Eye (tissue), 1 donor: ENCODE results near the gene RIMKLB.
"Not testable (repeated sequence)": the region's sequence is repeated elsewhere in the genome, so short reads cannot be mapped to it uniquely, and the experiment has no call there.

Experiments used
- DNase-seq: peaks from one replicate; pipeline ENCODE4 v3.0.0-alpha.2; 2015

The RIMKLB gene

GRCh38 chr12:8820676-8821407, 123.1 kb downstream of the RIMKLB start:
- not testable (repeated sequence) for DNase-seq

GRCh38 chr12:8821591-8821990, 123.8 kb downstream of the RIMKLB start:
- no peak for DNase-seq

GRCh38 chr12:8822298-8822697, 124.5 kb downstream of the RIMKLB start, which contains the start of gene A2ML1:
Gene A2ML1, plus strand, starts transcription at chr12:8822621. Its CDS starts 31 bp downstream, at chr12:8822652.
- no peak for DNase-seq

- peak; percentile 21 for DNase-seq
Measured at GRCh38 chr12:8823565-8824300, 125.9 kb downstream of the RIMKLB start.

- DNase-seq = no peak
Measured at GRCh38 chr12:8827551-8828256, 129.9 kb downstream of the RIMKLB start.

GRCh38 chr12:8828257-8829124, 130.7 kb downstream of the RIMKLB start:
- no peak for DNase-seq

GRCh38 chr12:8829125-8829518, 131.3 kb downstream of the RIMKLB start:
- no peak for DNase-seq

GRCh38 chr12:8829621-8830020, 131.8 kb downstream of the RIMKLB start:
- no peak for DNase-seq

GRCh38 chr12:8831116-8831515, 133.3 kb downstream of the RIMKLB start:
- DNase-seq = no peak

GRCh38 chr12:8832500-8832899, 134.7 kb downstream of the RIMKLB start:
- no peak for DNase-seq
